ENCODE results near the gene DNLZ. TPM values are rescaled to one million over a fixed set of nuclear protein-coding genes. Genes with fewer than 3 reads are reported as not detected.

The DNLZ gene
- total RNA-seq, 4 donors from 2014 or later = 37.9 to 65.1 (median 54.3) TPM

DNA sequence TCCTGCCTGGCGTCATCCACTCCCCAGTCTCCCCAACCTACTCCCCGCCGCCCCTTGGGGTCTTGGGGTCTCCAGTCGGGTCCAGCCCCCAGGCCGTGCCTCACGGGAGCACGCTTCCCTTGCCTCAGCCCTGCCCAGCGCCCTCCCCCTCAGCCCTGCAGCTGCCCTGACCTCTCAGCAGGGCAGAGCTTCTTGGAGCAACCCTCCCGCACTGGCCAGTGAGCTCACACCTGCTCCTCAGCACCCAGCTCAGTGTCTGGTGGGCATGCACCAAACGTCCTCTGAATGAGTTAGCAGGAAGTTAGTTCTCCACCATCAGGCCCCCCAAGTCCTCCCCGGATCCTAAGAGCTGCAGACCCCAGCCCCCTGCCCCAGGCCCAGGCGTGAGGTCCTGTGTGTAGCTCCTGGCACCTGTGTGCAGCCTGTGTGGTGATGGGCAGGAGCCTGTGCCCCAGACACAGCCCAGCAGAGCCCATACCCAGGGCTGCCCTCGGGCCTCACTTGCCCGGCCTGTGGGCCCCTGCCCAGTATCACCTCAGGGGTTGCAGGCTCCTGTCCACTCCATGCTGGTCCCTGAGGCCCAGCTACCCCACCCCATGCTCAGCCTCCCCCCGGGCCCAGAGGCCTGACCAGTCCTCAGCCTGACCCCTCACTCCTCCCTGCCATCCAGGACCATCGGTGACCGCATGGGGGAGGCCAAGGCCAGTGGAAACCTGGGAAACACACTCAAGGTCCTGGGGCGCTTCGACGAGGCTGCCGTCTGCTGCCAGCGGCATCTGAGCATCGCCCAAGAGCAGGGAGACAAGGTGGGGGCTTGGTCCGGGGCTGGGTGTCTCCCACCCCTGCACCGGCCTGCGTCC lies 28.0 kb downstream of the DNLZ start:
- Histone ChIP-seq H3K27me3 (no peaks in the 10 kb centered on the region), H3K27ac (no peak overlapping the region), H3K9me3 (no peaks in the 10 kb centered on the region), H3K4me1 (no peaks in the 10 kb centered on the region), H3K36me3 (no peaks in the 10 kb centered on the region), H3K4me3 (no peak overlapping the region)
- ATAC-seq = no peak
- in situ Hi-C loops (cut with MboI; ENCODE audit: low sequenced_read_pairs in 4 of 4) (no loop called here), intact Hi-C loops (cut with DNase I; ENCODE audit: low total_unique reads) (no loop called here)
- DNase-seq = no peak
- no peak for TF ChIP-seq POLR2A (IDR thresholded peaks at IDR 0.05)
- TF ChIP-seq, protein P1, sequence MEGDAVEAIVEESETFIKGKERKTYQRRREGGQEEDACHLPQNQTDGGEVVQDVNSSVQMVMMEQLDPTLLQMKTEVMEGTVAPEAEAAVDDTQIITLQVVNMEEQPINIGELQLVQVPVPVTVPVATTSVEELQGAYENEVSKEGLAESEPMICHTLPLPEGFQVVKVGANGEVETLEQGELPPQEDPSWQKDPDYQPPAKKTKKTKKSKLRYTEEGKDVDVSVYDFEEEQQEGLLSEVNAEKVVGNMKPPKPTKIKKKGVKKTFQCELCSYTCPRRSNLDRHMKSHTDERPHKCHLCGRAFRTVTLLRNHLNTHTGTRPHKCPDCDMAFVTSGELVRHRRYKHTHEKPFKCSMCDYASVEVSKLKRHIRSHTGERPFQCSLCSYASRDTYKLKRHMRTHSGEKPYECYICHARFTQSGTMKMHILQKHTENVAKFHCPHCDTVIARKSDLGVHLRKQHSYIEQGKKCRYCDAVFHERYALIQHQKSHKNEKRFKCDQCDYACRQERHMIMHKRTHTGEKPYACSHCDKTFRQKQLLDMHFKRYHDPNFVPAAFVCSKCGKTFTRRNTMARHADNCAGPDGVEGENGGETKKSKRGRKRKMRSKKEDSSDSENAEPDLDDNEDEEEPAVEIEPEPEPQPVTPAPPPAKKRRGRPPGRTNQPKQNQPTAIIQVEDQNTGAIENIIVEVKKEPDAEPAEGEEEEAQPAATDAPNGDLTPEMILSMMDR (IDR thresholded peaks at IDR 0.05 in 4 of 5, conservative IDR thresholded peaks at IDR 0.05 in 1 of 5) = no peak

DNA sequence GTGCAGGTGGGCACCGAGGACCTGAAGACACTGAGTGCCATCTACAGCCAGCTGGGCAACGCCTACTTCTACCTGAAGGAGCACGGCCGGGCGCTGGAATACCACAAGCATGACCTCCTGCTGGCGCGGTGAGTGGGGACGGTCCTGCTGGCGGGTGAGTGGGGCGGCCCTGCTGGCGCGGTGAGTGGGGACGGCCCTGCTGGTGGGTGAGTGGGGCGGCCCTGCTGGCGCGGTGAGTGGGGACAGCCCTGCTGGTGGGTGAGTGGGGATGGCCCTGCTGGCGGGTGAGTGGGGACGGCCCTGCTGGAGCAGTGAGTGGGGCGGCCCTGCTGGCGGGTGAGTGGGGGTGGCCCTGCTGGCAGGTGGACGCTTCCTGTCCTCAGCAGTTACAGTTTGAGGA lies 29.0 kb downstream of the DNLZ start:
- Histone ChIP-seq H3K36me3 (no peaks in the 10 kb centered on the region), H3K4me1 (no peaks in the 10 kb centered on the region), H3K27me3 (no peaks in the 10 kb centered on the region), H3K9me3 (no peaks in the 10 kb centered on the region), H3K4me3 (no peak overlapping the region), H3K27ac (no peak overlapping the region)
- TF ChIP-seq, protein P1 (IDR thresholded peaks at IDR 0.05 in 4 of 5, conservative IDR thresholded peaks at IDR 0.05 in 1 of 5) = no peak
- no peak for TF ChIP-seq POLR2A (IDR thresholded peaks at IDR 0.05)
- intact Hi-C loops (cut with DNase I; ENCODE audit: low total_unique reads) (no loop called here), in situ Hi-C loops (cut with MboI; ENCODE audit: low sequenced_read_pairs in 4 of 4) (no loop called here)
- no peak for ATAC-seq
- DNase-seq = no peak

DNA sequence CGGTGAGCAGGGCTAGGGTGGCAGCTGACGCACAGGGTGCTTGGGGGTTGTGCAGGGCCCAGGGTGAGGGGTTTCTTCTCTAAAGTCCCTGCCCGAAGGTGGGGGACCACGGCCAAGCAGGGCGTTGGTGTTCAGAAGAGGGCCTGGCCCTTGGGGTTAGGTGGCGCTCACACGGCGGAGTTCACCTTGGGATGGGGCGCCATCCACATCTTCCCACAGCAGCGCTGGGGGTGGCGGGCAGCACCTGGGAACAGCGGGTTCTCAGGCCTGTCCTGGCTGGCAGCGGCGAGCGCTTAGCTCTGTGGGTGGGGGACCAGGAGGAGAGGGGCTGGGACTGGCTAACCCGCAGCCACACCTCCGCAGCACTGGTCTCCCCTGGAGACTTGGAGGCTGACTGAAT lies 30.1 kb downstream of the DNLZ start:
- no peak for ATAC-seq
- no peak for DNase-seq
- in situ Hi-C loops (cut with MboI; ENCODE audit: low sequenced_read_pairs in 4 of 4) = no loop called here
- no peak overlapping the region for H3K27ac ChIP-seq
- no peaks in the 10 kb centered on the region for H3K4me1 ChIP-seq
- H3K36me3 ChIP-seq = no peaks in the 10 kb centered on the region
- TF ChIP-seq, protein P1 (IDR thresholded peaks at IDR 0.05 in 4 of 5, conservative IDR thresholded peaks at IDR 0.05 in 1 of 5) = no peak
- TF ChIP-seq POLR2A (IDR thresholded peaks at IDR 0.05) = no peak
- H3K9me3 ChIP-seq = no peaks in the 10 kb centered on the region
- no peak overlapping the region for H3K4me3 ChIP-seq
- intact Hi-C loops (cut with DNase I; ENCODE audit: low total_unique reads) = no loop called here
- H3K27me3 ChIP-seq = peaks cover 0 to 4% (median 0%) of the 10 kb centered on the region in 3 donors

DNA sequence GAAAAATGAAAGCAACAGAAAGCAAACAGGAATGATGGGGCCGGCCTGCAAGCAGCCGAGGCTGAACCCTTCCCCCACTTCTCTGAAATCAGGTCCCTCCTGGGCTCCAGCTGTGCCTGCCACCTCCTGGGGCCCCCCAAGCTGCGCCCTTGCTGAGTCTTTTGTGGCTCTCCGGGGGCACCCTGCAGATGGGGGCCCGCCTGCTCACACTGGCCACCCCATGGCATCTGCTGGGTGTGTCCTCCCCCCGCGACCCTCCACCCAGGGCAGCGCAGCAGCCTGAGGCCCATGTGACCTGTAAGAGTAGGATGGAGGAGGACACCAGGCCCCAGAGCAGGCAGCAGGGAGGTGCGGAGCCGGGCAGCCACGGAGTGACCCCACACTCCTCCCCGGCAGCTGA lies 30.5 kb downstream of the DNLZ start:
- Histone ChIP-seq H3K4me1 (peaks cover 0 to 4% of the 10 kb centered on the region in 2 donors), H3K27me3 (peaks cover 2 to 6% (median 3%) of the 10 kb centered on the region in 3 donors), H3K36me3 (no peaks in the 10 kb centered on the region), H3K27ac (no peak overlapping the region), H3K4me3 (no peak overlapping the region), H3K9me3 (no peaks in the 10 kb centered on the region)
- intact Hi-C loops (cut with DNase I; ENCODE audit: low total_unique reads) (no loop called here), in situ Hi-C loops (cut with MboI; ENCODE audit: low sequenced_read_pairs in 4 of 4) (no loop called here)
- ATAC-seq (no peak), DNase-seq (no peak)
- TF ChIP-seq, protein P1 (IDR thresholded peaks at IDR 0.05 in 4 of 5, conservative IDR thresholded peaks at IDR 0.05 in 1 of 5) = no peak
- no peak for TF ChIP-seq POLR2A (IDR thresholded peaks at IDR 0.05)
